Non-pigmented ciliary epithelial cell (primary cell): ENCODE measurements around the gene KRTAP5-10.
"Not testable (repeated sequence)": the region's sequence is repeated elsewhere in the genome, so short reads cannot be mapped to it uniquely, and the experiment has no call there.

Experiments used
- DNase-seq: peaks from one replicate; pipeline ENCODE4 v3.0.0-alpha.2; 2010; ENCODE audit warnings: low read depth

Gene KRTAP5-10

DNA sequence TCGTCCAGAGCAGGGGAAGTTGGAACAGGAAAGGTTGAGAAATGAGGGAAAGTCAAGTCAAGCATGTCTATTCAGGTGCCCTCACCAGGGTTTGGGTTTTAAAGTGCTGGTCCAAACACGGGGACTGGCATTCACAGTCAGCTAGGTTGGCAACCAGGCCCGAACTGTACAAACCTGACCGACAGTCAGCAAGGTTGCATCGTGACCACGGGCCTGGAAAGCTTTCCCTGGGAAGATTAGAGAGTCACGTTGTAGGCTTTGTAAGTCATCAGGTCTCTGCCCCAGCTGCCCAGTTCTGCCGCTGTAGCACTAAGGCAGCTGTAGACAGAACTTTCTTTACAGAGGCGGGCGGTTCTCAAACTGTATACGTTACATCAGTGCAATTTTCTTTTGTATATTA lies 7.4 kb downstream of the KRTAP5-10 start:
- DNase-seq = no peak

DNA sequence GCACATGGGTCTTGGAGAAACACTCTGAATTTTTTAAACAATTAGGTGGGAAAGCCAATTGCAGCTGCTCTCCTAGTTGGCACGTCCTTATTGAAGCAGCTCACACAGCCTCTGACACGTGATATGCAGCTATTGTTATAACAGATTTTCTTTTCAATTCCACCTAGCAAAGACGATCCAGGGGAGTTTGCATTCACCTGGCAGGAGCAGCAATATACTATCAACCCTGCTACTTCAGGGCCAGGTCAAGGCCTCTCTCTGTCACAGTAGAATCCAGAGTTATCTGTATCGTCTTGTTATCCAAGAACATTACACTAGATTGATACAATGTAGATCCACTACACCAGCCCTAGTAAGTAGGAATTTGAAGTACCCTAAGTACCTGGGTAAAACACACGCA lies 9.1 kb downstream of the KRTAP5-10 start:
- DNase-seq = no peak

DNA sequence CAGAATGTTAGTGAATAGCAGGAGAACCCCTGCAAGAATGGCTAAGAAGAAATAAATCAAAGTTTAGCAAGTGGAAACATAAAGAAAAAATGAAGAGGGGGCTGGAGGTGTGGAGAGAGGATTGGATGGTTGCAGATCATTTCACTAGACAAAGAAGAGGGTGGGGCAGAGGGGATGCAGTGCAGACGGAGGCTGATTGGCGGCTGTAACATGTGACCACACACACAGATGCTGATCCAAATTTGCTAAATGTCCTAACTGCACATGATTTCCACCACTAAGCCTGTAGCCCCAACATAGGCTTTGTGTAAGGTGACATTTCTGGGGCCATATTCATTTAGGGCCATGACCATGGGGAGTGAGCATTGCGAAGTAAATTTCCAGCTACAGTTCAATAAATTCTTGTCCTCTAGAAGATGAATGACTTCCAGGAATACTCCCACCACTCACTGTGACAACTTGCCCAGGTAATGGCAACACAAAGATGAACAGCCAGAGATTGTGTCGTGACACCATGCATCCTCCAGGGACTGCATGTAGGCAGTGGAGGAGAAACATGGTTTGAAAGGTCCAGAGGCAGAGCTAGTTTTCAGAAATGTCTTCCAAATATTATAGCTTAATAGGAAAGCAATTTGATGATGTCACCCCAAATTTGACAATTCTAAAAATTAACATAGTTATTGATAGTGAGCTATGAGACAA lies 10.5 kb downstream of the KRTAP5-10 start:
- no peak for DNase-seq

DNA sequence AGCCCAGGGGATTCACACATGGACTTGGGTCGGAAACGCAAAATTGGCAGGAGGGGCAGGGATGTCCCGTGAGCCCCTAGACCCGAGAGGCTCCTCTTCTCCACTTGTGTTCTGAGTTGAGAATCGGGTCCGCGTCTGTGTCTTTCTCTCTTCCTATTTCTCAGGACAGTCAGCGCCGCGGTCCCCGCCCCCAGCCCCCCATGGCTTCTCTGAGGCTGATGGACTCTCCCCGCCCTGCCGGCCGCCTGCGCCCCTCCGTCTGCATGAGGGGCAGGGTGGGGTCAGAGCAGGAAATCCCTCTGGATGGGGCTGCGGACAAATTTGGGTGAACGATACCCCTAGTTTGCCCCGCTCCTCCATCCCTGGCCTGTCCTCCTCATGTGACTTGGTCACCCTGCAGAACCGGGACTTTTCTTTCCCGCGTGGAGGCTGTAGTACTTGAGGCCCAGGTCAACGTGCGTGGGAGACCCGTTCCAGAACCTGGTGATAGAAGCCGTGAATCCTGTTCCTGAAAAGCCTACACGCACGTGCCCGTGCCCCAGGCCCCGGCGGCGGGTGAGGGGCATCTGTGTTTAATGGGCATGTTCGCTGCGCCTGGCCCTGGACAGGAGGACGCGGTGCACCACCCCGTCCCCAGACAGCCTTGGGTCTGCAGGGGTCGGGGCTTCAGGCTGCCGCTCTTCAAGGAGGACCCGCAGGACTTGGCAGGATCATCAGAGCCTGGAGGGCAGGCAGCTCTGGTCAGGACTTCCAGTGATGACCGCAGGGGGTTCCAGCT lies 11.5 kb downstream of the KRTAP5-10 start:
- not testable (repeated sequence) for DNase-seq

DNA sequence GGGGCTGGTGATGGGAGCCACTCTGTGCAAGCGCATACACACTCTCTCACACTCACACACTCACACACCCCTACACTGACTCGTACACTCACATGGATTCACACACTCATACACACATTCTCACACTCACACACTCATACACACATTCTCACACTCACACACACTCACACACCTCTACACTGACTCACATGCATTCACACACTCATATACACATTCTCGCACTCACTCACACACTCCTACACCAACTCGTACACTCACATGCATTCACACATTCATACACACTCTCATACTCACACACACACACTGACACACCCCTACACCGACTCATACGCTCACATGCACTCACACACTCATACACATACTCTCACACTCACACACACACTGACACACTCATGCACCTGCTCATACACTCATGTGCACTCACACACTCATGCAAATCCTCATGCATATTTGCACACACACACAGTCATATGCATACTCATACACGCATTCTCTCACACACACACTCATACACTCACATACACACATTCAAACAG lies 12.2 kb downstream of the KRTAP5-10 start:
- no peak for DNase-seq

DNA sequence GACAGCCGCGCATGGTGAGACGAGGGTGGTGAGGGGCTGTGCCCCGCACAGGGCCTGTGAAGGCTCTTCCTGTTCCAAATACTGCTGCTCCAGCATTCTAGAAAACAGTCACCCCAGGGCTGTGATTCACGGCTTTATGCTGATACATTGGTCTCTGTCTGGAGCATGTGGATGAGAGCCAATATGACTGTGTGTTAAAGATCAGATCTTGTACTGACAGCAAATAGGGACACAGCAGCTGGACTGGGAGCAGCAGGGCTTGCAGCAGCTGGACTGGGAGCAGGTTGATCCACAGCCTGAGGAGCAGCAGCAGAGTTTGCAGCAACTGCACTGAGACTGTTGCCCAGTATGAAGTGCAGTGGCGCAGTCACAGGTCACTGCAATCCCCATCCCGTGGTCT lies 14.2 kb downstream of the KRTAP5-10 start:
- DNase-seq = not testable (repeated sequence)

DNA sequence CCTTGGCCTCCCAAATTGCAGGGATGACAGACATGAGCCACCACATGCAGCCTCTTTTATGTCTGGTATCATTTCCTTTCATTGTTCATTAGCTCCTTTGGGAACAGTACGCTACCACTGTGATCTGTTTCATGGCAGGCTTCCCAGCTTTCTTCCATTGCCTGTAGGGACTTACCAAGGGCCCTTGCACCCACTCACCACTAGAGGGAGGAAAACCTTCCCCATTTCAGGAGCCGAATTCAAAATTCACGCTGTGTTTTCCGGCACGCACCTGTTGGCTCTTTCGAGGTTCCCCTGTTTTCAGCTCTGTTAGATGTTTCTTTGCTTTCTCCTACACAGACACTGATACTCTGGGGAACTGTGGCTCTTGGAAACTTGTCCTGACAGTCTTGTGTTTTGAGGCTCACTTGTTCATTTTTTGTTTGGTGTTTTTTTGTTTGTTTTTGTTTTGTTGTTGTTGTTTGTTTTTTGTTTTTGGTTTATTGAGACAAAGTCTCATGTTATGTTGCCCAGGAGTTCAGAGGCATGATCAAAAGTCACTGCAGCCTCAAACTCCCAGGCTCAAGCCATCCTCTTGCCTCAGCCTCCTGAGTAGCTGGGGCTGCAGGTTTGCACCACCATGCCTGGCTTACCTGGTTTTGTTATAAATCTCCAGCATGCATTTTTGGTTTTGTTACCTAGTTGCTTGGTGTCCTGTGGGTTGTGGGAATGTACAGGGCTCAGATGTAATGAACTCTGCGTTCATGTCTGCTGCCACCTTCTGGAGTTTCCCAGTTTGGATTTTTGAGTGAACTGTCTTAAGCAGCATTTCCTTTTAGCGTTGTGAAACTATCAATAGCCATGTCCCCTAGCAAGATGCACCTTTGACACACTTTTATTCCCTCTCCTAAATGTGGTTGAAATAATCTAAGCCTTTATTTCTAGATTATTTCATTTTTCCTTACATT lies 15.0 kb downstream of the KRTAP5-10 start:
- DNase-seq = peak; percentile 30

DNA sequence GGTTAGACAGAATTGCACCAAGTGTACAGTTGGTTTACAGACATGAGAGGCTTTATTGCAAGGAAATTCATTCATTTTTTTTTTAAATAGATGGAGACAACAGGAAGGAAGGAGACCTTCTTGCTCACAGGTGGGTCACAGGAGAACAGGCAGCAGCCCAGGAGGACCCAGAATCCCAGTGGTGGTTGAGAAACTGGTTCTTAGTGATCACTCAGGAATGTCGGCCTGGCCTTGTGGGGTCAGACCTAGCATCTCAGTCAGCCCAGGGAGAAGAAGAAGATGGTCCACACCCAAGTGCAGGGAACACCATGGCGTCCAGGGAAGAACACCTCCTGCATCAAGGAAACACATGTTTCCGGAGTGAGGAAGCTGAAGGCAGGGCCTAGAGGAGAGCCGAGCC lies 16.5 kb downstream of the KRTAP5-10 start:
- DNase-seq = no peak

DNA sequence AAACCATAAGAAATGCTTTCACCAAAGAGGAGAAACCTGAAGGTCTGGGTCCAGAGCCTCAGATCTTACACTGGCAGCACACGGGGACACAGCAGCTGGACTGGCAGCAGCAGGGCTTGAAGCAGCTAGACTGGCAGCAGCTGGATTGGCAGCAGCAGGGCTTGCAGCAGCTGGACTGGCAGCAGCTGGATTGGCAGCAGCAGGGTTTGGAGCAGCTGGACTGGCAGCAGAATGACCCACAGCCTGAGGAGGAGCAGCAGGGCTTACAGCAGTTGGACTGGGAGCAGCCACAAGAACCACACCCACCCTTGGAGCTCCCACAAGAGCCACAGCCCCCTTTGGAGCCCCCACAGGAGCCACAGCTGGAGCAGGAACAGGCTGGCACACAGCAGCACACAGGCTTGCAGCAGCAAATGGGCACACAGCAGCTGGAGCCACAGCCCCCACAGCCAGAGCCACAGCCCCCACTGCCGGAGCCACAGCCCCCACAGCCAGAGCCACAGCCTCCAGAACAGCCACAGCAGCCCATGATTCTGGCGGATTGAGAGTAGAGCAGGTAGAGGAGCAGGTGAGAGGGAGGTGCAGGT lies 17.0 kb downstream of the KRTAP5-10 start, which contains the start of gene KRTAP5-11:
TSS of gene KRTAP5-11 (minus strand) at position 567 of the 587 bp plus-strand sequence. CDS start at position 529, 38 bp downstream.
- DNase-seq = no peak

DNA sequence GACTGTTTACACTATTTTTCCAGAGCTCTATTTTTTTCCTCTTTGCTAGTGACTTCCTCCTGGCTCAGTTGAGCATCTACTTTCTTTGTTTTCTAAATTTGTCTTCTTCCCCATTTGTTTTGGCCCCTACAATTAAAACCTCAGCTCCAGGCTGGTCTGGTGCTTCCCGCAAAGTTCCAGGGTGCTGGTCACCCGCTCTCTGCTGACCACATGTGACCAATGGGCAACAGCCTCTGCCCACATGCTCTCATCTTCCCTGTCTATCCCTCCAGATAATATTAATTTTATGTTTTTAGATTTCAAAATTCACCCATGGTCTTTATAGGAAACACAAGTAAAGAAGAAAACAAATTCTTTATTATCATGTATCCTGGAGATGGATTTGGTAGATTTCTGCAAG lies 17.6 kb downstream of the KRTAP5-10 start:
- DNase-seq = not testable (repeated sequence)

DNA sequence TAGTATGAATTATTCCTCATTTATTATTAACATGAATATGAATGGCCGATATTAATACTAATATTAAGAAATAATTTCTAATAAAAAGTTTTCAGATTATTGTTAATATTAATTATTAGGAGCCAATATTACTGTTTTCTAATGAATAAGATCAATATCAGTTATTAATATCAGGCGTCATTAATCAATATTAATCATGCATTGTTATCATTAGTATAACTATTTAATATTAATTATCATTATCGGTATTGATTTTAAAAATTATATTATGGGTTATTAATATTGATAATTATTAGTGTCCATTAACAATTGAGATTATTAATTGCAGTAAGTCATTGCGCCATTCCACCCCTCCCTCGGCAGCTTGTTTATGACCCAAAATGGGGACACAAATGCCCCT lies 20.3 kb downstream of the KRTAP5-10 start:
- not testable (repeated sequence) for DNase-seq

DNA sequence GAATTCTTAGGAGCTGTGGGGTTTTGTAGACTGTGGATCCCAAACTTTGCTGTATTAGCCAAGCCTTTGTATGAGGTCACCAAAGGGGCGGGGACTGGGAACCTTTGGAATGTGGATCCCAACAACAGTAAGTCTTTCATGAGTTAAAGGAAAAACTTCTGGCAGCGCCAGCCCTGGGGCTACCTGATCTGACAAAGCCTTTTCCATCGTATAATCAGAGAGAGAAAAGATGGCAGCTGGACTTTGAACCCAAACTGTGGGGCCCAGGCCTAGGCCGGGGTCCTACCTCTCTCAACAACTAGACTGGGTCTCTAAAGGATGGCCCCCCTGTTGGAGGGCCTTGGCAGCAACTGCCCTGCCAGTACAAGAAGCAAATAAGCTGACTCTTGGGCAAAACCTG lies 23.0 kb downstream of the KRTAP5-10 start:
- not testable (repeated sequence) for DNase-seq

DNA sequence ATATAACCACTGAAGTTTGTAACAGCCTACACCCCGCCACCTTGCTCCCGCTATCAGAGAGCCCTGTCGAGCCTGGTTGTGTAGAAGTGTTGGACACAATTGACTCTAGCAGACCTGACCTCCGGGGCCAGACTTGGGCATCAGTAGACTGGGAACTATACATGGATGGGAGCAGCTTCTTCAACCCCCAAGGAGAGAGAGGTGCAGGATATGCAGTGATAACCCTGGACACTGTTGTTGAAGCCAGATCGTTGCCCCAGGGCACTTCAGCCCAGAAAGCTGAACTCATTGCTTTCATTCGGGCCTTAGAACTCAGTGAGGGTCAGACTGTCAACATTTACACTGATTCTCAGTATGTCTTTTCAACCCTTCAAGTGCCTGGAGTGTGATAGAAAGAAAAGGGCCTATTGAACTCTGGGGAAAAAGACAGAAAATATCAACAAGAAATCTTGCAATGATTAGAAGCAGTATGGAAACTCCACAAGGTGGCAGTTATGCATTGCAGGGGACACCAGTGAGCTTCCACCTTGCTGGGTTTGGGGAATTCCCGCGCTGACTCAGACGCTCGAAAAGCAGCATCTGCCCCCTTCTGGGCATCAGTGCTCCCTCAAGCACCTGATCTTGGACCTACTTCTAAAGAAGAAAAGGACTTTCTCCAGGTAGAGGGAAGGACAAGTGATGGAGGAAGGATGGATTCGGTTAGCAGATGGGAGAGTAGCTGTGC lies 23.6 kb downstream of the KRTAP5-10 start:
- DNase-seq = not testable (repeated sequence)

DNA sequence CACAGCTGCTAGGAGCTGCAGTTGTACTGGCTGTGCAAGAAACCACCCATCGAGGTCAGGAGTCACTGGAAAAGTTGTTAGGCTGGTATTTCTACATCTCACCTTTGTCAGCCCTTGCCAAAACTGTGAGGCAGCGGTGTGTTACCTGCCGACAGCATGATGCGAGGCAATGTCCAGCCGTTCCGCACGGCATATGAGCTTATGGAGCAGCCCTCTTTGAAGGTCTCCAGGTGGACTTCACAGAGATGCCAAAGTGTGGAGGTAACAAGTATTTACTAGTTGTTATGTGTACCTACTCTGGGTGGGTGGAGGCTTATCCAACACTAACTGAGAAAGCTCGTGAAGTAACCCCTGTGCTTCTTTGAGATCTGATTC lies 24.2 kb downstream of the KRTAP5-10 start:
- not testable (repeated sequence) for DNase-seq

DNA sequence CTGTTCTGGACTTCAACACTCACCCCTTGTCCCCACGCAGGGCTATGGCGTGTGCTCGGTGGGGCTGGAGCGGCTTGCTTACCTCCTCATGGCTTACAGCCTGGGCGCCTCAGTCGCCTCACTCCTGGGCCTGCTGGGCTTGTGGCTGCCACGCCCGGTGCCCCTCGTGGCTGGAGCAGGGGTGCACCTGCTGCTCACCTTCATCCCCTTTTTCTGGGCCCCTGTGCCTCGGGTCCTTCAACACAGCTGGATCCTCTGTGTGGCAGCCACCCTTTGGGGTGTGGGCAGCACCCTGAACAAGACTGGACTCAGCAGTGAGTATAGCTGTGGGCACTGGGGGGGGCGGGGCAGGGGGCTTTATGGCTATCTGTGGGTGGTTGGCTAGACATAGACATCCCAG lies 37.9 kb downstream of the KRTAP5-10 start:
- not testable (repeated sequence) for DNase-seq

DNA sequence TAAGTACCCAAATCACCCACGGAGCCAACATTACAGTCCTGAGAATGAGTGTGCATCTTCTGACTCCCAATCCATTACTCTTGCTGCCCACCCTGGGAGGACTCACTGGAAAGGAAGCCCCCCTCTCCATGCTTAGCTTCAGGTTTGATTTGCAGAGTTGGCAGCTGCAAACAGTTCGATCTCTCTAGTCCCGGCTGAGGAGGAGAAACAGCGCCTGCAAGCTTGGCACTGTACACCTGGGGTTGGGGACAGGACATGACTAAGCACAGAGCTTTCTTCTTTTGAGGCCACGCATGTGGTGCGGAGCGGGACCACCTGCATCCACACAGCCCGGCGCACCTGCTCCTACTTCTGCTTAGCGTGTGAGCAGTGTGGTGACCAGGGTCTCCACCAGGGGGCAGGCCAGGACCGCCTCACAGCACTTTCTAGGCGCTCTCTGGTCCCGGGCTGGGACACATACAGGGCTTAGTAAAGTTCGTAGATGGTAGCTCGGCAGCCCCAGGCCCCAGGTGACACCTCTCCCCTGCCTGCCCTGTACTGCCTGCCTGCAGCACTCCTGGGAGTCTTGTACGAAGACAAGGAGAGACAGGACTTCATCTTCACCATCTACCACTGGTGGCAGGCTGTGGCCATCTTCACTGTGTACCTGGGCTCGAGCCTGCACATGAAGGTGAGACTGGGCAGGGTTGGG lies 39.6 kb downstream of the KRTAP5-10 start:
- DNase-seq = not testable (repeated sequence)

DNA sequence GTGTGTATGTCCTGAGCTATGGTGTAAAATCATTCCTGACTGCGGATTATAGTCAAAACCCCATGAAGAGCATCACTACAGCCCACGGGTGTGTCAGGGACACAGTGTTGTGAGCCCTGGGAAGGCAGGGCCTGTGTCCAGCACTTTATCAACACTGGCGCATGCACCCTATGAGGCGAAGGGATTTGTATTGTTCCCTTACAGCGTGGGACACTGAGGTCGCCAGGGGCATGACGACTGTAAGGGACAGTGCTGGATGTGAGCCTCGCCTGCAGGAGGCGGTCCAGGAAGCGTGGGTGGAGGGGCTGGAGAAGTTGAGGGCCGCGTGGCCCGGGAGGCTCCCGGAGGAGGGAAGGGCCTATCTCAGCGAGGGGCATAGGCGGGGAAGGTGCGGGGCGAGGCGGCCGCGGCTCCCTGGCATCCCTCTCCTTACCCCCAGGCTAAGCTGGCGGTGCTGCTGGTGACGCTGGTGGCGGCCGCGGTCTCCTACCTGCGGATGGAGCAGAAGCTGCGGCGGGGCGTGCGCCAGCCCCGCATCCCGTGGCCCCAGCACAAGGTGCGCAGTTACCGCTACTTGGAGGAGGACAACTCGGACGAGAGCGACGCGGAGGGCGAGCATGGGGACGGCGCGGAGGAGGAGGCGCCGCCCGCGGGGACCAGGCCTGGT lies 41.6 kb downstream of the KRTAP5-10 start:
- not testable (repeated sequence) for DNase-seq

DNA sequence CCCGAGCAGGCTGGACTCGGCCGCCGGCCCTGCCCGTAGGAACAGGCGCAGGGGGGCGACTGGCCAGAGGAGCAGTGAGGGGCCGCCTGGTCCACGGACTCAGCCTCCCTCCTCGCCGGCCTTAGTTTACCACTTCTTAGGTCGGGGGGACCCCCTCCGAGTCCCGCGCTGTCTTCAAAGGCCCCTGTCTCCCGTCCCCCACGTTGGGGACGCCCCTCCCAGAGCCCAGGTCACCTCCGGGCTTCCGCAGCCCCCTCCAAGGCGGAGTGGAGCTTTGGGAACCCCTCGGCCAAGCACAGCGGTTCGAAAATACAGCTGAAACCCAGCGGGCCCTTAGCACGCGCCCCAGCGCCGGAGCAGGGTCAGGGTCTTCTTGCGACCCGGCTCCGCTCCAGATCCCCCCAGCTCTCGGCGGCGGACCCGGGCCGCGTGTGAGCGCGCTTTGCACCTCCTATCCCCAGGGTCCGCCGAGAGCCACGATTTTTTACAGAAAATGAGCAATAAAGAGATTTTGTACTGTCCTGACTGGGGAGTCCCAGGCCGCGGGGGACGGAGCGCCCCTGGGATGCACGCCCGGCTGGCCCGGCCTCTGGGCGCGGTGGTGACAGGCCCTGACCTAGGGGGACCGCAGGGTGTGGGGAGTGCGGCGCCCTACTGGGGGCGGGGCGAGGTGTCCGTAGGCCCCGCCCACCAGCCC lies 42.3 kb downstream of the KRTAP5-10 start:
- DNase-seq = not testable (repeated sequence)

DNA sequence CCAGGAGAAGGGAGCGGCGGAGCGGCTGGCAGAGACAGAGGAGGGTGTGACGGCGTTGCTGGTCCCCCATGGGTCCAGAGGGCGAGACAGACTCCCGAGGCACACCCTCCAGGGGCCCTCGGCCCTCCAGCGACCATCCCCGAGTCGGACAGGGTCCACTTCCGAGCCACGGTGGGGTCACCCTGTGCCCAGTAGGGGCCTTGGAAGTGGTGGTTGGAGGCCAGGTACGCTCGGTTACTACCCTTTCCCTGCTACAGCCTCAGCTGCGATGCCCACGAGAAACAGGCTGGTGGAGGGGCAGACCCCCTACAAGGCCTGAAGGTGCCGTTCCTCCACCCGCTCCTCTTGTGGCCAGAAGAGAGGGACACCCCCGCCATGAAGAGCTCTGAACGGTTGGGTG lies 42.9 kb downstream of the KRTAP5-10 start:
- DNase-seq = not testable (repeated sequence)
